GM21390 (cell line): Measurements from ENCODE around the gene RBMS3.
"Not testable (repeated sequence)": the region's sequence is repeated elsewhere in the genome, so short reads cannot be mapped to it uniquely, and the experiment has no call there.

Source experiments
- ATAC-seq: cut with Tn5 transposase; IDR thresholded peaks from one replicate; pipeline ENCODE4 v1.9.1; 2021; ENCODE audit not compliant: unreplicated experiment

RBMS3 gene

GRCh38 chr3:29649815-29650547 is 369.1 kb downstream of the RBMS3 start:
- ATAC-seq = peak; percentile 71

GRCh38 chr3:29653680-29654079 is 372.8 kb downstream of the RBMS3 start:
- ATAC-seq = no peak

- no peak for ATAC-seq
Observed at GRCh38 chr3:29655015-29655747, 374.3 kb downstream of the RBMS3 start.

- ATAC-seq = no peak
Observed at GRCh38 chr3:29665688-29666087, 384.8 kb downstream of the RBMS3 start.

- no peak for ATAC-seq
Observed at GRCh38 chr3:29668233-29668632, 387.4 kb downstream of the RBMS3 start.

GRCh38 chr3:29668728-29669127 is 387.9 kb downstream of the RBMS3 start:
- no peak for ATAC-seq

GRCh38 chr3:29670476-29670875 is 389.6 kb downstream of the RBMS3 start:
- not testable (repeated sequence) for ATAC-seq

- no peak for ATAC-seq
Observed at GRCh38 chr3:29677421-29677820, 396.6 kb downstream of the RBMS3 start.

GRCh38 chr3:29679944-29680343 is 399.1 kb downstream of the RBMS3 start:
- no peak for ATAC-seq

GRCh38 chr3:29683018-29683993 is 402.4 kb downstream of the RBMS3 start:
- peak; percentile 33 for ATAC-seq

GRCh38 chr3:29686889-29687592 is 406.2 kb downstream of the RBMS3 start:
- peak; percentile 97 for ATAC-seq

GRCh38 chr3:29690686-29691353 is 409.9 kb downstream of the RBMS3 start:
- ATAC-seq = no peak

- ATAC-seq = no peak
Observed at GRCh38 chr3:29693863-29694262, 413.0 kb downstream of the RBMS3 start.

- no peak for ATAC-seq
Observed at GRCh38 chr3:29694331-29694730, 413.5 kb downstream of the RBMS3 start.

- ATAC-seq = no peak
Observed at GRCh38 chr3:29694783-29695182, 413.9 kb downstream of the RBMS3 start.

GRCh38 chr3:29695201-29695600 is 414.3 kb downstream of the RBMS3 start:
- ATAC-seq = no peak

GRCh38 chr3:29695643-29696198 is 414.9 kb downstream of the RBMS3 start:
- no peak for ATAC-seq

GRCh38 chr3:29696311-29696710 is 415.4 kb downstream of the RBMS3 start:
- no peak for ATAC-seq

GRCh38 chr3:29697989-29698388 is 417.1 kb downstream of the RBMS3 start:
- no peak for ATAC-seq

- no peak for ATAC-seq
Observed at GRCh38 chr3:29700256-29700655, 419.4 kb downstream of the RBMS3 start.
